HG03457 (cell line): Measurements from ENCODE around the gene RHEB.

Experiments
- ATAC-seq: cut with Tn5 transposase; IDR thresholded peaks from one replicate; pipeline ENCODE4 v1.9.1; 2021; ENCODE audit warnings: moderate number of reproducible peaks; ENCODE audit not compliant: unreplicated experiment

RHEB gene

GRCh38 chr7:151423226-151423625, 96.5 kb downstream of the RHEB start:
- ATAC-seq: no peak

GRCh38 chr7:151422212-151422611, 97.5 kb downstream of the RHEB start:
- ATAC-seq: no peak

- ATAC-seq: no peak
These were observed 99.6 kb downstream of the RHEB start for GRCh38 chr7:151420144-151420543.

- no peak for ATAC-seq
These were observed 102.8 kb downstream of the RHEB start for GRCh38 chr7:151416941-151417315.

GRCh38 chr7:151416112-151416940, 103.4 kb downstream of the RHEB start:
- ATAC-seq: no peak
